OCI-LY7 (cell line): ENCODE measurements around the gene P2RX1.

Experiments used
- CTCF ChIP-seq: fragments of 200-600 bp; sonication (generic); conservative IDR thresholded peaks from 2 replicates; pipeline ENCODE4 v1.5.1; 2014; ENCODE audit warnings: mild to moderate bottlenecking, antibody characterized with exemption, low read length, moderate library complexity, mixed read lengths
- EZH2phosphoT487 ChIP-seq: fragments of 200-600 bp; sonication (generic); IDR thresholded peaks from 2 replicates; pipeline ENCODE4 v1.6.1; 2018; ENCODE audit warnings: low read depth, borderline replicate concordance, mild to moderate bottlenecking, mixed run types, antibody characterized with exemption, low read length, moderate library complexity, mixed read lengths

DNA sequence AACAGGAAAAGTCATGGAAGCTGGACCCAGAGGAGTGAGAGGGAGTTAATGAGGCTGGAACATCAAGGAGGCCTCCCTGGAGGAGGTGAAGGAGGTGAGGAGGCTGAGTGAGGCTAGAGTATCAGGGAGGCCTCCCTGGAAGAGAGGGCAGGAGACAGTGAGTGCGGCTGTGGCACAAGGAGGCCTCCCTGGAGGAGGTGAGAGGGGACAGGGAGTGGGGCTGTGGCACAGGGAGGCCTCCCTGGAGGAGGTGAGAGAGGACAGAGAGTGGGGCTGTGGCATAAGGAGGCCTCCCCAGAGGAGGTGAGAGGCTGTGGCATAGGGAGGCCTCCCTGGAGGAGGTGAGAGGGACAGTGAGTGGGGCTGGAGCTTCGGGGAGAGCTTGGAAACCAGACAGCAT is 28.9 kb downstream of the P2RX1 start:
- TF ChIP-seq CTCF (no peak), EZH2phosphoT487 (no peak)
